ENCODE results near the gene NCF2. TPM values are rescaled to one million over a fixed set of nuclear protein-coding genes. Genes with fewer than 3 reads are reported as not detected.
A peak's percentile ranks its signal among the peaks of the same experiment; 100 is the strongest.

The NCF2 gene
- total RNA-seq, 1 donor from 2014 or later, result not detected

DNA sequence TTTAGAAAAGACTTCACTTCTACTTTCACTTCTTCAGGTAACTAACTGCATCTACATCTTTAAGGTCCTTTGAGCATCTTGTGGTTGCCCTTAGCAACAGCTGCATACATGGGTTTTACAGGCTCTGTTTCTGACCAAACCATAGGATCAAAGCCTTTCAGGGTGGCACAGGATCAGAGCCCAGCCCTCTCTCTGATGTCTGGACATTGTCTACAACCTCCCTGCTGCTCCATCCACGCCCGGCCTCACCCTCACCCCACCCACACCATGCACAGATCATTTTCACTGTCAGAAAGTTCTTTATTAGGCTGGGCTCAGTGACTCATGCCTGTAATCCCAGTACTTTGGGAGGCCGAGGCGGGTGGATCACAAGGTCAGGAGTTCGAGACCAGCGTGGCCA, 5.2 kb downstream of the NCF2 start:
- TF ChIP-seq, protein P1, sequence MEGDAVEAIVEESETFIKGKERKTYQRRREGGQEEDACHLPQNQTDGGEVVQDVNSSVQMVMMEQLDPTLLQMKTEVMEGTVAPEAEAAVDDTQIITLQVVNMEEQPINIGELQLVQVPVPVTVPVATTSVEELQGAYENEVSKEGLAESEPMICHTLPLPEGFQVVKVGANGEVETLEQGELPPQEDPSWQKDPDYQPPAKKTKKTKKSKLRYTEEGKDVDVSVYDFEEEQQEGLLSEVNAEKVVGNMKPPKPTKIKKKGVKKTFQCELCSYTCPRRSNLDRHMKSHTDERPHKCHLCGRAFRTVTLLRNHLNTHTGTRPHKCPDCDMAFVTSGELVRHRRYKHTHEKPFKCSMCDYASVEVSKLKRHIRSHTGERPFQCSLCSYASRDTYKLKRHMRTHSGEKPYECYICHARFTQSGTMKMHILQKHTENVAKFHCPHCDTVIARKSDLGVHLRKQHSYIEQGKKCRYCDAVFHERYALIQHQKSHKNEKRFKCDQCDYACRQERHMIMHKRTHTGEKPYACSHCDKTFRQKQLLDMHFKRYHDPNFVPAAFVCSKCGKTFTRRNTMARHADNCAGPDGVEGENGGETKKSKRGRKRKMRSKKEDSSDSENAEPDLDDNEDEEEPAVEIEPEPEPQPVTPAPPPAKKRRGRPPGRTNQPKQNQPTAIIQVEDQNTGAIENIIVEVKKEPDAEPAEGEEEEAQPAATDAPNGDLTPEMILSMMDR (conservative IDR thresholded peaks at IDR 0.05), result no peak
- DNase-seq (ENCODE audit: low read depth, low spot score), result no peak
- no peak overlapping the region for H3K4me3 Mint-ChIP-seq
- H3K4me1 Mint-ChIP-seq, result peaks cover 14% of the 10 kb centered on the region
- no peaks in the 10 kb centered on the region for H3K9me3 Mint-ChIP-seq
- H3K27ac Mint-ChIP-seq (ENCODE audit: unreplicated experiment), result no peak overlapping the region
- no peaks in the 10 kb centered on the region for H3K36me3 Mint-ChIP-seq (ENCODE audit: low read depth)
- H3K27me3 Mint-ChIP-seq (ENCODE audit: low read depth), result no peaks in the 10 kb centered on the region

DNA sequence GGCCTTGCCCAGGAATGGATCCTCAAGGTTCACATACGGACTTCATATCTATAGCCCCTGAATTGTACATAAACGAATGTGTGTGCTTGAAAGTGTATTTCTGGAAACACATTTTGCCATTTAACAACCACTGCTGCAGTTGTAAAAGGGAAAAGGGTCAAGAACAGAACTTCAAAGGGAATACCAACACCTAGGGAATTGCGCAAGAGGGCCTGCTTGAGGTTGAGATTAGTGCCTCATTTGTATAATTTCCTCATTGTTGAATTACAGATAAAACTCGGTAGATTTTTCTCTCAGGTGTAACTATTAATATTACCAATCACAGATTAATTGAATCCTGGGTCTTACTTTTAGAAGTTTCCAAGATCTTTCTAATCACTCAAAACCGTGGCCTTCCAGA, 6.1 kb downstream of the NCF2 start:
- TF ChIP-seq, protein P1 (conservative IDR thresholded peaks at IDR 0.05), result no peak
- Mint-ChIP-seq H3K27me3 (ENCODE audit: low read depth) (no peaks in the 10 kb centered on the region), H3K36me3 (ENCODE audit: low read depth) (no peaks in the 10 kb centered on the region), H3K4me3 (no peak overlapping the region), H3K9me3 (no peaks in the 10 kb centered on the region), H3K27ac (ENCODE audit: unreplicated experiment) (no peak overlapping the region), H3K4me1 (peaks cover 10% of the 10 kb centered on the region)
- no peak for DNase-seq (ENCODE audit: low read depth, low spot score)

DNA sequence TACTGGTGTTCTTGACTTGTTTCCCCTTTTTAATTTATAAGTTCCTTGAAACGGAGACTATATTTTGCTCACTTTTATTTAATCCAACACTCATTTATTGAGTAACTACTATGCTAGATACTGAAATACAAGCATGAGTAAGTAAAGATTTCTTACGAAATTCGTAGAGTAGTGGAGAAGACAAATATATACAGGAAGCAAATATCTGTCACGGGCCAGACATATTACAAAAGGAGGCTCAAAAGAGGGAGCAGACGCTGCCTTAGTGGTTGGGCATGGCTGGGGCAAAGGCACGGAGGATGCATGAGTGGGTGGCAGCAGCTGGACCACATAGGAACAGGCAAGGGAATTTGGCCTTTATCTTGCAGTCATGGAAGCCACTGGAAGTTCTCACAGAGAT, 6.8 kb downstream of the NCF2 start:
- Mint-ChIP-seq H3K4me3 (no peak overlapping the region), H3K4me1 (peaks cover 4% of the 10 kb centered on the region), H3K36me3 (ENCODE audit: low read depth) (no peaks in the 10 kb centered on the region), H3K27me3 (ENCODE audit: low read depth) (no peaks in the 10 kb centered on the region), H3K9me3 (no peaks in the 10 kb centered on the region), H3K27ac (ENCODE audit: unreplicated experiment) (no peak overlapping the region)
- TF ChIP-seq, protein P1 (conservative IDR thresholded peaks at IDR 0.05), result no peak
- DNase-seq (ENCODE audit: low read depth, low spot score), result no peak

DNA sequence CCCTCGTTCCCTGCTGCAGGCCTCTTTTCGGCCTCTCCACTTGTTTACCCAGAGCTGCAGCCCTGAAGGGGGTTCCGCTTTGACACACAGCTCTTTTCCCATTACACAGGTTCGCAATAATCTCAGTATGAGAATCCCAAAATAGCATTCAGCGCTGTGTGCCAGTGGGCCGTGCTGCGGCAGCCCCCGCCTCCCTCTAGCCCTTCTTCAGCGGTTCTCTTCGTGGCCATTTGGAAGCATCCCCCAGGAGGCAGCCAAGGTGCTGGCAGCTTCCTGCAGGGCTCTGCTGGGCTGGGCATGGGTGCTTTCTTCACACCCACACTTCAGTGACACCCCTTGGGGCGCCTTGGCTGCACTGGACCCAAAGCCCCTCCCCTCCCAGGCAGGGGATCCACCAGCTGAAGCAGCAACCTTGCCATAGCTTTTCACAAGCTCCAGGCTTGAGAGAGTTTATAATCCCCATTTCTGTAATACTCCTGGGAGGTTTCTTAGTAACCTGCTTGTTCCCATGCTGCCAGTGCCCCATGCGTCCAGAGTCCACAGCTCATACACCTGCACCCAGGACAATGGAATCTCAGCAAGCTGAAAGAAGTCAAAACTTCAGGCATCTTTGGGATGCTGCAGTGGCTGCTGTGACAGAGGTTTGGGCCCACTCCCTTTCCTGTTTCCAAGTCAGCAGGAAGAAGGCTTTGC, 8.1 kb downstream of the NCF2 start:
- Mint-ChIP-seq H3K4me3 (no peak overlapping the region), H3K9me3 (no peaks in the 10 kb centered on the region), H3K4me1 (peaks cover 4% of the 10 kb centered on the region), H3K27me3 (ENCODE audit: low read depth) (no peaks in the 10 kb centered on the region), H3K27ac (ENCODE audit: unreplicated experiment) (no peak overlapping the region), H3K36me3 (ENCODE audit: low read depth) (no peaks in the 10 kb centered on the region)
- DNase-seq (ENCODE audit: low read depth, low spot score), result no peak
- TF ChIP-seq, protein P1 (conservative IDR thresholded peaks at IDR 0.05), result no peak

DNA sequence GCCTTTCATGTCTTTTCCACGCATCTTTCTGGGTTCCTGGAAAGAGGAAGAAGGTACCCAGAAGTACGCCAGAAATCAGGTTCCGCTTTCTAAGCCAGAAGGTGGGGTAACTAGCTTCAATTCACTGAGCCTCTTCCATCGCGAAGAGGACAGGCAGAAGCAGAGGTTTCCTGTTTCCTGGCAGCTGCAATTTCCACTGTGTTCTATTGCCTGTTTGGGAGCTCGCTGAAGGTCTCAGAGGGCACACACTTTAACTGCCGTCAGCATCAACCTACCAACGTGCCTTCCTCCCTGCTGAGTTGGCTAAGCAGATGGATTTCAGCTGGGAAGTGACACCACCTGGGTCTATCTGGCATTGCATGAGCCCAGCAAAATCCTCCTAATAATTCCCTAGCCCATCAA, 10.0 kb downstream of the NCF2 start:
- H3K27ac Mint-ChIP-seq (ENCODE audit: unreplicated experiment), result no peak overlapping the region
- peaks cover 19% of the 10 kb centered on the region for H3K4me1 Mint-ChIP-seq
- H3K27me3 Mint-ChIP-seq (ENCODE audit: low read depth), result no peaks in the 10 kb centered on the region
- H3K36me3 Mint-ChIP-seq (ENCODE audit: low read depth), result no peaks in the 10 kb centered on the region
- TF ChIP-seq, protein P1 (conservative IDR thresholded peaks at IDR 0.05), result peak; percentile 35
- no peaks in the 10 kb centered on the region for H3K9me3 Mint-ChIP-seq
- no peak for DNase-seq (ENCODE audit: low read depth, low spot score)
- H3K4me3 Mint-ChIP-seq, result no peak overlapping the region

Measured in neural crest cell (in vitro differentiated cells).